Calu3 (cell line): ENCODE measurements around the gene USP15. TPM values are rescaled to one million over a fixed set of nuclear protein-coding genes. Genes with fewer than 3 reads are reported as not detected.
"Not testable (repeated sequence)": the region's sequence is repeated elsewhere in the genome, so short reads cannot be mapped to it uniquely, and the experiment has no call there.

Experiments used
- BruUV-seq: library from RNA; stranded (reverse); fragments of 400-500 nt; replicated peaks from 2 replicates; lab custom pipeline; 2021; lab: Mats Ljungman, UMichigan
- CTCF ChIA-PET: fragments of 300-600 bp; sonication (Branson Sonifier 250); formaldehyde crosslinking; loops from one replicate; lab custom pipeline; 2022; ENCODE audit warnings: antibody characterized with exemption; lab: Charles Lee
- DNase-seq: peaks from one replicate; pipeline ENCODE4 v3.0.0; 2022
- H3K27ac Mint-ChIP-seq: one replicate; pipeline ENCODE4 v1.8.0; 2022; ENCODE audit warnings: mixed read lengths; ENCODE audit not compliant: unreplicated experiment
- H3K27me3 Mint-ChIP-seq: one replicate; pipeline ENCODE4 v1.8.0; 2022; ENCODE audit warnings: mixed read lengths; ENCODE audit not compliant: unreplicated experiment
- H3K36me3 Mint-ChIP-seq: one replicate; pipeline ENCODE4 v1.8.0; 2022; ENCODE audit warnings: mild to moderate bottlenecking, moderate library complexity, mixed read lengths; ENCODE audit not compliant: insufficient read depth, unreplicated experiment
- H3K4me1 Mint-ChIP-seq: one replicate; pipeline ENCODE4 v1.8.0; 2022; ENCODE audit warnings: mild to moderate bottlenecking, low read depth, mixed read lengths; ENCODE audit not compliant: unreplicated experiment
- H3K4me3 Mint-ChIP-seq: one replicate; pipeline ENCODE4 v1.8.0; 2022; ENCODE audit warnings: mild to moderate bottlenecking, low read depth, moderate library complexity, mixed read lengths; ENCODE audit not compliant: unreplicated experiment
- H3K9me3 Mint-ChIP-seq: one replicate; pipeline ENCODE4 v1.8.0; 2022; ENCODE audit warnings: low read depth, mixed read lengths; ENCODE audit not compliant: unreplicated experiment
- intact Hi-C: fragments of 100-400 bp; cut with micrococcal nuclease; formaldehyde crosslinking; loops from one replicate; pipeline ENCODE4 v1.10.0; 2022; ENCODE audit not compliant: unreplicated experiment
- total RNA-seq: library from RNA; stranded (reverse); gene quantifications from 2 replicates; pipeline ENCODE4 v1.2.3, GENCODE V29; 2022

USP15 gene
- total RNA-seq, 1 experiment from 2014 or later = 66.1 TPM

GRCh38 chr12:62463252-62463651 lies 203.0 kb downstream of the USP15 start:
- intact Hi-C loops, H3K9me3 Mint-ChIP-seq, BruUV-seq, H3K4me1 Mint-ChIP-seq, DNase-seq, H3K4me3 Mint-ChIP-seq, H3K27ac Mint-ChIP-seq, CTCF ChIA-PET: not testable (repeated sequence)
- Mint-ChIP-seq H3K27me3 (peaks cover 40% of the 10 kb centered on the region), H3K36me3 (peaks cover 22% of the 10 kb centered on the region)

Other genes with a start within 250 kb of the USP15 start
- gene MON2, start 206.4 kb downstream of the USP15 start, total RNA-seq = 46.7 and 48.6 TPM in 2 replicates